CD4-positive, alpha-beta memory T cell (primary cell): ENCODE results near the gene APLP1. TPM values are rescaled to one million over a fixed set of nuclear protein-coding genes. Genes with fewer than 3 reads are reported as not detected.

ENCODE experiments used
- CTCF ChIA-PET: fragments of 350-600 bp; sonication (Branson Sonifier 250); formaldehyde crosslinking; loops from one replicate; lab custom pipeline; 2021; ENCODE audit warnings: inconsistent platforms; ENCODE audit not compliant: partially characterized antibody; lab: Charles Lee
- POLR2A ChIA-PET: fragments of 350-600 bp; sonication (Branson Sonifier 250); formaldehyde crosslinking; loops from one replicate; lab custom pipeline; 2021; ENCODE audit not compliant: partially characterized antibody; lab: Charles Lee
- DNase-seq, 5 donors: peaks; one replicate each; pipeline versions ENCODE4 v3.0.0 to v3.0.0-alpha.2; 2020 to 2022; ENCODE audit warnings: mixed read lengths in 1 of 5
- H3K27ac ChIP-seq: one replicate; pipeline ENCODE4 v1.7.0; 2013; ENCODE audit warnings: low read depth, low read length
- H3K27me3 ChIP-seq: 2 replicates; pipeline ENCODE4 v1.7.0; 2013; ENCODE audit warnings: mild to moderate bottlenecking, low read length, moderate library complexity; ENCODE audit not compliant: insufficient read depth
- H3K36me3 ChIP-seq: 2 replicates; pipeline ENCODE4 v1.7.0; 2013; ENCODE audit warnings: mild to moderate bottlenecking, low read length, moderate library complexity; ENCODE audit not compliant: insufficient read depth
- H3K4me1 ChIP-seq: 2 replicates; pipeline ENCODE4 v1.7.0; 2013; ENCODE audit warnings: mild to moderate bottlenecking, low read length, moderate library complexity; ENCODE audit not compliant: insufficient read depth
- H3K4me3 ChIP-seq, 2 donors: one replicate each; pipeline ENCODE4 v1.7.0; 2013; ENCODE audit warnings: low read length in 2 of 2, mild to moderate bottlenecking in 1 of 2
- H3K9me3 ChIP-seq, 2 donors: one replicate each; pipeline ENCODE4 v1.7.0; 2013; ENCODE audit warnings: low read length in 2 of 2, control low read depth in 1 of 2; ENCODE audit not compliant: control insufficient read depth in 1 of 2
- H3K27ac Mint-ChIP-seq, 7 donors: one replicate each; pipeline ENCODE4 v1.8.0; 2020 to 2021; ENCODE audit warnings: mixed read lengths in 7 of 7, mild to moderate bottlenecking in 6 of 7, inconsistent platforms in 3 of 7, moderate library complexity in 3 of 7
- H3K27me3 Mint-ChIP-seq, 2 donors: one replicate each; pipeline ENCODE4 v1.8.0; 2020 to 2021; ENCODE audit warnings: mixed read lengths in 2 of 2
- H3K36me3 Mint-ChIP-seq, 2 donors: one replicate each; pipeline ENCODE4 v1.8.0; 2020 to 2021; ENCODE audit warnings: mixed read lengths in 2 of 2, inconsistent platforms in 1 of 2, mild to moderate bottlenecking in 1 of 2
- H3K4me1 Mint-ChIP-seq, 4 donors: one replicate each; pipeline ENCODE4 v1.8.0; 2020 to 2021; ENCODE audit warnings: mixed read lengths in 4 of 4, mild to moderate bottlenecking in 1 of 4
- H3K4me3 Mint-ChIP-seq, 8 donors: one replicate each; pipeline ENCODE4 v1.8.0; 2020 to 2021; ENCODE audit warnings: mixed read lengths in 8 of 8, mild to moderate bottlenecking in 7 of 8, moderate library complexity in 6 of 8, inconsistent platforms in 3 of 8
- H3K9me3 Mint-ChIP-seq, 8 donors: one replicate each; pipeline ENCODE4 v1.8.0; 2020 to 2021; ENCODE audit warnings: mixed read lengths in 8 of 8, mild to moderate bottlenecking in 5 of 8, inconsistent platforms in 3 of 8, moderate library complexity in 1 of 8
- intact Hi-C: fragments of 100-400 bp; cut with micrococcal nuclease; formaldehyde crosslinking; loops from one replicate; pipeline ENCODE4 v1.15.1; 2023
- polyA plus RNA-seq, 2 donors: library from polyadenylated mRNA; unstranded; fragments of 300-500 nt; fragmentation: Illumina TruSeq; gene quantifications; one replicate each; pipeline ENCODE4 v1.2.3, GENCODE V29; 2021
- total RNA-seq, 2 experiments: library from RNA; stranded (reverse); gene quantifications; one replicate each; pipeline ENCODE4 v1.2.3, GENCODE V29; 2021

The APLP1 gene
- total and polyA plus RNA-seq, 4 experiments from 2014 or later: 0.70 TPM; not detected in 3

- no peak overlapping the region for H3K4me3 ChIP-seq
- H3K27ac ChIP-seq: no peak overlapping the region
- Mint-ChIP-seq H3K4me3 (no peak overlapping the region), H3K4me1 (peaks cover 0 to 10% (median 4%) of the 10 kb centered on the region in 4 donors), H3K36me3 (no peaks in the 10 kb centered on the region), H3K27me3 (peaks cover 20 to 45% of the 10 kb centered on the region in 2 donors), H3K27ac (no peak overlapping the region), H3K9me3 (no peaks in the 10 kb centered on the region)
- DNase-seq: no peak
- intact Hi-C loops: no loop called here
- H3K36me3 ChIP-seq: no peaks in the 10 kb centered on the region
- CTCF ChIA-PET: no interaction called here
- POLR2A ChIA-PET: no interaction called here
- no peaks in the 10 kb centered on the region for H3K9me3 ChIP-seq
- H3K27me3 ChIP-seq: peaks cover 9% of the 10 kb centered on the region
- peaks cover 15% of the 10 kb centered on the region for H3K4me1 ChIP-seq
Measured at GRCh38 chr19:35853038-35853756, 15.2 kb upstream of the APLP1 start.

GRCh38 chr19:35856546-35857149, 11.7 kb upstream of the APLP1 start, which contains the start of gene KIRREL2:
KIRREL2 (plus strand) TSS chr19:35856911; CDS start chr19:35857120, 209 bp downstream.
- Mint-ChIP-seq H3K4me1 (peaks cover 0 to 20% (median 5%) of the 10 kb centered on the region in 4 donors), H3K36me3 (no peaks in the 10 kb centered on the region), H3K9me3 (no peaks in the 10 kb centered on the region), H3K4me3 (peak within 1 kb of the TSS; percentile 73 to 85 (median 80)), H3K27ac (peak within 1 kb of the TSS in 3 of 7 donors; percentile 18 to 64 (median 33)), H3K27me3 (peaks cover 32 to 50% of the 10 kb centered on the region in 2 donors)
- no peaks in the 10 kb centered on the region for H3K36me3 ChIP-seq
- H3K4me1 ChIP-seq: peaks cover 15% of the 10 kb centered on the region
- intact Hi-C loops: no loop called here
- no peak within 1 kb of the TSS for H3K27ac ChIP-seq
- no peaks in the 10 kb centered on the region for H3K9me3 ChIP-seq
- H3K4me3 ChIP-seq: peak within 1 kb of the TSS in 1 of 2 donors; percentile 57
- DNase-seq: peak in 1 of 5 donors; percentile 26
- H3K27me3 ChIP-seq: peaks cover 17% of the 10 kb centered on the region
- ChIA-PET POLR2A (no interaction called here), CTCF (no interaction called here)

DNA sequence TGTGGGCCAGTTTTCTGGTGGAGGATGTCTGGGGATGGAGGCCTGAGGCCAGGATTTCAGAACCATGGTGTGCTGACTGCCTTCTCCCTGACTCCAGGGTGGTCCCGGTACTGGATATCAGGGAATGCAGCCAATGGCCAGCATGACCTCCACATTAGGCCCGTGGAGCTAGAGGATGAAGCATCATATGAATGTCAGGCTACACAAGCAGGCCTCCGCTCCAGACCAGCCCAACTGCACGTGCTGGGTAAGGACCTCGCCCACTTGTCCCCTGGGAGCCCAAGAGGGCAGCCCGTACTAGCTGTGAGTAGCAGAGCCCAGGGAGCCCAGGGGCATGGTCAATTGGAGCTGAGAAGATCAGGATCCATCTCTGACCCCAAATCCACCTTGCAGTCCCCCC, 10.1 kb upstream of the APLP1 start:
- no peak for DNase-seq
- Mint-ChIP-seq H3K36me3 (no peaks in the 10 kb centered on the region), H3K4me3 (peak overlapping the region in 4 of 8 donors; percentile 11 to 60 (median 40)), H3K27ac (no peak overlapping the region), H3K9me3 (no peaks in the 10 kb centered on the region), H3K27me3 (peaks cover 32 to 43% of the 10 kb centered on the region in 2 donors), H3K4me1 (peaks cover 0 to 20% (median 5%) of the 10 kb centered on the region in 4 donors)
- H3K4me1 ChIP-seq: peaks cover 15% of the 10 kb centered on the region
- H3K27ac ChIP-seq: no peak overlapping the region
- H3K4me3 ChIP-seq: no peak overlapping the region
- H3K27me3 ChIP-seq: peaks cover 21% of the 10 kb centered on the region
- POLR2A ChIA-PET: no interaction called here
- CTCF ChIA-PET: no interaction called here
- no peaks in the 10 kb centered on the region for H3K36me3 ChIP-seq
- intact Hi-C loops: no loop called here
- H3K9me3 ChIP-seq: no peaks in the 10 kb centered on the region

DNA sequence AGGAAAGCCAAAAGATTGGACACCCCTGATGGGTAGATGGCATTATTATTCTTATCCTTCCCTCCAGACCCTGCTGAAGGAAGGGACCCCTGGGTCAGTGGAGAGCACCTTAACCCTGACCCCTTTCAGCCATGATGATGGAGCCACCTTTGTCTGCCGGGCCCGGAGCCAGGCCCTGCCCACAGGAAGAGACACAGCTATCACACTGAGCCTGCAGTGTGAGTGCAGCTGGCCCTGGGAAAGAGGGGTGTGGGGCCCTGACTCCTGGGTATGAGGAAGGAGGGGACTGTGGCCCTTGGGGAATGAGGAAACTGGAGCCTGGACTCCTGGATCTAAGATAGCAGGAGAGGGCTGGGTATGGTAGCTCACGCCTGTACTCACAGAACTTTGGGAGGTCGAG, 9.0 kb upstream of the APLP1 start:
- DNase-seq: no peak
- peak overlapping the region in 1 of 7 donors; percentile 57 for H3K27ac Mint-ChIP-seq
- no peaks in the 10 kb centered on the region for H3K9me3 Mint-ChIP-seq
- Histone ChIP-seq H3K4me3 (no peak overlapping the region), H3K9me3 (no peaks in the 10 kb centered on the region), H3K4me1 (peaks cover 15% of the 10 kb centered on the region), H3K36me3 (no peaks in the 10 kb centered on the region), H3K27ac (no peak overlapping the region), H3K27me3 (peaks cover 21% of the 10 kb centered on the region)
- H3K27me3 Mint-ChIP-seq: peaks cover 32 to 39% of the 10 kb centered on the region in 2 donors
- H3K36me3 Mint-ChIP-seq: no peaks in the 10 kb centered on the region
- ChIA-PET CTCF (no interaction called here), POLR2A (no interaction called here)
- intact Hi-C loops: no loop called here
- peak overlapping the region in 1 of 8 donors; percentile 6 for H3K4me3 Mint-ChIP-seq
- peaks cover 0 to 20% (median 5%) of the 10 kb centered on the region in 4 donors for H3K4me1 Mint-ChIP-seq

DNA sequence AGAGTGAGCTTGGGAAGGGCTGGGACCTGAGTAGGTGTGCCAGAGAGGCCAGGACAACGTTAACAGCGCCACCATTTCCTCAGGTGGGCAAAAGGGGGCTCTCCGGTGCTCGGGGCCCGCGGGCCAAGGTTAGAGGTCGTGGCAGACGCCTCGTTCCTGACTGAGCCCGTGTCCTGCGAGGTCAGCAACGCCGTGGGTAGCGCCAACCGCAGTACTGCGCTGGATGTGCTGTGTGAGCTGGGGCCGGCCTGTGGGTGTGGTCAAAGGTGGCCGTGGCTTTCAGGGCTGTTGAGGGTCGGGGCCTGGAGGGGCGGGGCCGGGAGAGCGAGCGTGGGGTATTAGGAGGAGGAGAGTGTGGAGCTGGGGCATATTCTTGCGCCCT, 7.9 kb upstream of the APLP1 start:
- no peaks in the 10 kb centered on the region for H3K9me3 Mint-ChIP-seq
- no peaks in the 10 kb centered on the region for H3K36me3 Mint-ChIP-seq
- peaks cover 15% of the 10 kb centered on the region for H3K4me1 ChIP-seq
- H3K36me3 ChIP-seq: no peaks in the 10 kb centered on the region
- no peaks in the 10 kb centered on the region for H3K9me3 ChIP-seq
- ChIA-PET CTCF (no interaction called here), POLR2A (no interaction called here)
- no peak for DNase-seq
- no peak overlapping the region for H3K4me3 ChIP-seq
- no peak overlapping the region for H3K4me3 Mint-ChIP-seq
- H3K4me1 Mint-ChIP-seq: peaks cover 0 to 20% (median 3%) of the 10 kb centered on the region in 4 donors
- peaks cover 21% of the 10 kb centered on the region for H3K27me3 ChIP-seq
- no peak overlapping the region for H3K27ac Mint-ChIP-seq
- H3K27ac ChIP-seq: no peak overlapping the region
- peaks cover 27 to 41% of the 10 kb centered on the region in 2 donors for H3K27me3 Mint-ChIP-seq
- intact Hi-C loops: no loop called here

DNA sequence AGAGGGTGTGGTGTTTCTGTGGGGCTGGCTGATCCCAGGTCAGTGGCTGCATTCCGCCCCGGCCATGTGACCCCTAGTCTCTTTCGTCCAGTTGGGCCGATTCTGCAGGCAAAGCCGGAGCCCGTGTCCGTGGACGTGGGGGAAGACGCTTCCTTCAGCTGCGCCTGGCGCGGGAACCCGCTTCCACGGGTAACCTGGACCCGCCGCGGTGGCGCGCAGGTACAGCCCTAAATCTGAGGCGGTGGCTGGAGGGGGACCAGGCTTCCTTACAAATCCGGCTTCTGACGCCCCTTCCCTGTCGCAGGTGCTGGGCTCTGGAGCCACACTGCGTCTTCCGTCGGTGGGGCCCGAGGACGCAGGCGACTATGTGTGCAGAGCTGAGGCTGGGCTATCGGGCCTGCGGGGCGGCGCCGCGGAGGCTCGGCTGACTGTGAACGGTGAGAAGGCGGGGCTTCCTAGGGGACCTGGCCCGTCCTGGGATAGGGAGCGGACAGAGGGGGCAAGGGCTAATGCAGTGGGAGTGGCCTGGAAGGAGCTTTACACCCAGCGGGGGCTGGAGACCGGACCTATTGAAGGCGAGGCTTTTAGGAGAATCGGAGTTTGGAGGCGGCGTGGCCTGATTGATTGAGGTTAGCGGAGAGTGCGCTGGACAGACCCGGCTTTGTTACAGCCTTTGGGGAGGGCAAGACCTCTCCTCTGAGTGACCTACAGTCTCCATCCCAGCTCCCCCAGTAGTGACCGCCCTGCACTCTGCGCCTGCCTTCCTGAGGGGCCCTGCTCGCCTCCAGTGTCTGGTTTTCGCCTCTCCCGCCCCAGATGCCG, 7.3 kb upstream of the APLP1 start:
- no peaks in the 10 kb centered on the region for H3K9me3 ChIP-seq
- Mint-ChIP-seq H3K4me1 (peaks cover 0 to 20% (median 3%) of the 10 kb centered on the region in 4 donors), H3K27me3 (peaks cover 29 to 43% of the 10 kb centered on the region in 2 donors), H3K27ac (no peak overlapping the region), H3K36me3 (no peaks in the 10 kb centered on the region), H3K4me3 (peak overlapping the region in 1 of 8 donors; percentile 62), H3K9me3 (no peaks in the 10 kb centered on the region)
- POLR2A ChIA-PET: no interaction called here
- H3K27ac ChIP-seq: no peak overlapping the region
- DNase-seq: no peak
- CTCF ChIA-PET: no interaction called here
- intact Hi-C loops: no loop called here
- peaks cover 15% of the 10 kb centered on the region for H3K27me3 ChIP-seq
- peaks cover 14% of the 10 kb centered on the region for H3K4me1 ChIP-seq
- no peak overlapping the region for H3K4me3 ChIP-seq
- H3K36me3 ChIP-seq: no peaks in the 10 kb centered on the region

DNA sequence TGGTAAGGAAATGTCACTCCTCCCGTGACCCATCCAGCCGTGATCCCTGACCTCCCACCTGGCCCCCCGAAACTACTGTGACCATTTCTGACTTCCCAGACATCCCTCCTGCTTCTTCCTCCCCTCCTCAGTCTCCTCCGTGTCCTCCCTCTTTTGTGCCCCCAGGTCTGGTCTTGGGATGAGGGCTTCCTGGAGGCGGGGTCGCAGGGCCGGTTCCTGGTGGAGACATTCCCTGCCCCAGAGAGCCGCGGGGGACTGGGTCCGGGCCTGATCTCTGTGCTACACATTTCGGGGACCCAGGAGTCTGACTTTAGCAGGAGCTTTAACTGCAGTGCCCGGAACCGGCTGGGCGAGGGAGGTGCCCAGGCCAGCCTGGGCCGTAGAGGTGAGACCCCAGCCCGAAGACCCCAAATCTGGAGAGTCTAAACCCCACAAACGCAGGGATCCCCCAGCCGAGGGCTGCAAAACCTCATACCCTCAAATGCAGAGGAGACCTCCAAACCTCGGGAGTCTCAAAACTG, 6.7 kb upstream of the APLP1 start:
- H3K9me3 Mint-ChIP-seq: no peaks in the 10 kb centered on the region
- Histone ChIP-seq H3K36me3 (no peaks in the 10 kb centered on the region), H3K27me3 (peaks cover 11% of the 10 kb centered on the region), H3K9me3 (no peaks in the 10 kb centered on the region), H3K27ac (no peak overlapping the region), H3K4me3 (no peak overlapping the region), H3K4me1 (peaks cover 7% of the 10 kb centered on the region)
- H3K36me3 Mint-ChIP-seq: no peaks in the 10 kb centered on the region
- intact Hi-C loops: no loop called here
- no peak overlapping the region for H3K27ac Mint-ChIP-seq
- peaks cover 0 to 19% (median 3%) of the 10 kb centered on the region in 4 donors for H3K4me1 Mint-ChIP-seq
- no peak for DNase-seq
- POLR2A ChIA-PET: no interaction called here
- H3K27me3 Mint-ChIP-seq: peaks cover 29 to 43% of the 10 kb centered on the region in 2 donors
- CTCF ChIA-PET: no interaction called here
- no peak overlapping the region for H3K4me3 Mint-ChIP-seq
